ENCODE data around the gene BBS9.

Gene BBS9

GRCh38 chr7:33373195-33373594, 243.8 kb downstream of the BBS9 start:
- DNase-seq (ENCODE audit: low read depth), result no peak

- DNase-seq (ENCODE audit: low read depth), result no peak
Measured at GRCh38 chr7:33379891-33380525, 250.6 kb downstream of the BBS9 start.

- no peak for DNase-seq (ENCODE audit: low read depth)
Measured at GRCh38 chr7:33388332-33388731, 259.0 kb downstream of the BBS9 start.

- no peak for DNase-seq (ENCODE audit: low read depth)
Measured at GRCh38 chr7:33392148-33392547, 262.8 kb downstream of the BBS9 start.

GRCh38 chr7:33393770-33394169, 264.4 kb downstream of the BBS9 start:
- no peak for DNase-seq (ENCODE audit: low read depth)

GRCh38 chr7:33395340-33395739, 266.0 kb downstream of the BBS9 start:
- no peak for DNase-seq (ENCODE audit: low read depth)

- no peak for DNase-seq (ENCODE audit: low read depth)
Measured at GRCh38 chr7:33399528-33400213, 270.3 kb downstream of the BBS9 start.

- DNase-seq (ENCODE audit: low read depth), result no peak
Measured at GRCh38 chr7:33400214-33400538, 270.8 kb downstream of the BBS9 start.

GRCh38 chr7:33410266-33410665, 280.9 kb downstream of the BBS9 start:
- no peak for DNase-seq (ENCODE audit: low read depth)

- DNase-seq (ENCODE audit: low read depth), result no peak
Measured at GRCh38 chr7:33411020-33411419, 281.7 kb downstream of the BBS9 start.

GRCh38 chr7:33412331-33412730, 283.0 kb downstream of the BBS9 start:
- no peak for DNase-seq (ENCODE audit: low read depth)

GRCh38 chr7:33418251-33418701, 288.9 kb downstream of the BBS9 start:
- DNase-seq (ENCODE audit: low read depth), result no peak

- DNase-seq (ENCODE audit: low read depth), result no peak
Measured at GRCh38 chr7:33420311-33420940, 291.1 kb downstream of the BBS9 start.

GRCh38 chr7:33421429-33421828, 292.1 kb downstream of the BBS9 start:
- no peak for DNase-seq (ENCODE audit: low read depth)

GRCh38 chr7:33422141-33422540, 292.8 kb downstream of the BBS9 start:
- DNase-seq (ENCODE audit: low read depth), result no peak

GRCh38 chr7:33422825-33423645, 293.7 kb downstream of the BBS9 start:
- DNase-seq (ENCODE audit: low read depth), result no peak

GRCh38 chr7:33423646-33424020, 294.3 kb downstream of the BBS9 start:
- no peak for DNase-seq (ENCODE audit: low read depth)

GRCh38 chr7:33425395-33425794, 296.0 kb downstream of the BBS9 start:
- DNase-seq (ENCODE audit: low read depth), result no peak

GRCh38 chr7:33425929-33426678, 296.7 kb downstream of the BBS9 start:
- DNase-seq (ENCODE audit: low read depth), result no peak

- DNase-seq (ENCODE audit: low read depth), result no peak
Measured at GRCh38 chr7:33428415-33428814, 299.1 kb downstream of the BBS9 start.

GRCh38 chr7:33431543-33431942, 302.2 kb downstream of the BBS9 start:
- DNase-seq (ENCODE audit: low read depth), result no peak

- no peak for DNase-seq (ENCODE audit: low read depth)
Measured at GRCh38 chr7:33432821-33433220, 303.5 kb downstream of the BBS9 start.
